ENCODE results near the gene ADAMTS15. TPM values are rescaled to one million over a fixed set of nuclear protein-coding genes. Genes with fewer than 3 reads are reported as not detected.

ADAMTS15 gene
- total and polyA plus RNA-seq, 2 donors (not counting 3 experiments of a cell fraction or from before 2014, with no cell fraction given) = 0.08 TPM; not detected in 1

DNA sequence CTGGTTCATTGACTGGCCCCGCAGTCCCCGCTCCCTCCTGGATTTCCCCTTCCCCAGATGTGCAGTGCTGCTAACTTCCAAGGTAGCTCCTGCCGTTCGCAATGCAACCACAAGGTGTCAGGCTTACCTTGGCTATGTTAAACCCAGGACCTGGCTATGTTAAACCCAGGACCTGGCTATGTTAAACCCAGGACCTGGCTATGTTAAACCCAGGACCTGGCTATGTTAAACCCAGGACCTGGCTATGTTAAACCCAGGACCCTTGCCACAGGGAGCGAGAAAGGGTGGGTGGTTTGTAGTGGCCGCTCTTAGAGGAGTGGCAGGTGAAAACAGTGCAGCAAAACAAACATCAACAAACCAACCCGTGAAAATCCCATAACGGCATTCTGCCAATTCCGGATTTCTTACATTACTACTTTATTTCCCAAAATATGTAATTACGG, 17.1 kb upstream of the ADAMTS15 start:
- POLR2A ChIA-PET = interaction anchor here (0.5 to 0.7 kb wide), 2 partner anchors 124 to 430 kb away, joined by 3 read pairs; no protein-coding TSS in a partner anchor
- intact Hi-C loops (cut with micrococcal nuclease) = loop anchor here (1.0 to 5.0 kb wide), 4 partner anchors 119 to 1243 kb away; partner anchors contain the start of genes SNX19 and ZBTB44
- H3K4me3 ChIP-seq (replicated peaks in 1 of 3; ENCODE audit: insufficient read depth in 1 of 3, low read depth in 1 of 3, low read length in 3 of 3) = no peak overlapping the region

DNA sequence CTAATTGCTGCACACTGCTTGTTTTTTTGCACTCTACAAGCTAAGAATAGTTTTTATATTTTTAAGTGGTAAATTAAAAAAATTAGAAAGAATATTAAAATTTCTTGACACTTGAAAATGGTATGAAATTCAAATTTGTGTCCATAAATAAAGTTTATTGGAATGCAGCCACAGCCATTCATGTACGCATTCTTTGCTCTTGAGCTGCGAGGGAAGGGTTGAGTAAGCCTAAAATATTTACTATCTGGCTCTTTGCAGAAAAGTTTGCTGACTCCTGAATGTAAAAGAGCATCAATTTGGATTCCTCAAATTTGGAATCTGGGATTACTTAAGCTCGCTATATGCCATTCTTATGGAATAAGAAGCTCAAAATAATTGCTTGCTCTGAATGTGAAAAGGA, 16.6 kb upstream of the ADAMTS15 start:
- POLR2A ChIA-PET = interaction anchor here (0.5 to 0.7 kb wide), 2 partner anchors 125 to 430 kb away, joined by 3 read pairs; no protein-coding TSS in a partner anchor

More for the DNA sequence above, 17.1 kb upstream of the ADAMTS15 start:
- Histone ChIP-seq H3K36me3 (ENCODE audit: control insufficient read depth in 2 of 2, extremely low read depth in 1 of 2, insufficient read depth in 2 of 2, low read length in 2 of 2) (no peaks in the 10 kb centered on the region), H3K9me3 (replicated peaks; ENCODE audit: control insufficient read depth, insufficient read depth, low read length) (no peaks in the 10 kb centered on the region), H3K27ac (ENCODE audit: insufficient read depth, low read depth, low read length) (no peak overlapping the region), H3K79me2 (ENCODE audit: control insufficient read depth, insufficient read depth, low read length) (no peaks in the 10 kb centered on the region), H3K4me2 (ENCODE audit: insufficient read depth, low read length) (no peak overlapping the region), H3K27me3 (ENCODE audit: control insufficient read depth in 2 of 2, insufficient read depth in 2 of 2, low read length in 2 of 2) (peaks cover 35 to 41% of the 10 kb centered on the region in 2 experiments), H4K20me1 (replicated peaks; ENCODE audit: control insufficient read depth, extremely low read depth, insufficient read depth, low read length) (no peaks in the 10 kb centered on the region), H3K4me1 (ENCODE audit: control insufficient read depth, extremely low read depth, insufficient read depth, low read length) (no peaks in the 10 kb centered on the region), H3K9me1 (replicated peaks; ENCODE audit: control insufficient read depth, extremely low read depth, insufficient read depth, low read length) (no peaks in the 10 kb centered on the region), H2AFZ (ENCODE audit: low read depth, low read length) (no peak overlapping the region), H3K9ac (replicated peaks; ENCODE audit: extremely low read depth, insufficient read depth, low read length) (no peak overlapping the region)
- BruUV-seq (replicated peaks) = no TSS peak
- FAIRE-seq (peak; percentile 77), DNase-seq (ENCODE audit: low read depth, low spot score) (peak; percentile 70)
- CTCF ChIA-PET = interaction anchor here (0.6 to 12.3 kb wide), 42 partner anchors 9 to 1257 kb away, joined by 3 to 464 read pairs (median 4); partner anchors contain the start of genes ADAMTS15 and SNX19
- dilution Hi-C loops (cut with MboI; ENCODE audit: extremely low pct_ligation_motif_present, low sequenced_read_pairs) = loop anchor here (25.0 kb wide), 1 partner anchor 431 kb away; no protein-coding TSS in a partner anchor
- TF ChIP-seq, protein P1, sequence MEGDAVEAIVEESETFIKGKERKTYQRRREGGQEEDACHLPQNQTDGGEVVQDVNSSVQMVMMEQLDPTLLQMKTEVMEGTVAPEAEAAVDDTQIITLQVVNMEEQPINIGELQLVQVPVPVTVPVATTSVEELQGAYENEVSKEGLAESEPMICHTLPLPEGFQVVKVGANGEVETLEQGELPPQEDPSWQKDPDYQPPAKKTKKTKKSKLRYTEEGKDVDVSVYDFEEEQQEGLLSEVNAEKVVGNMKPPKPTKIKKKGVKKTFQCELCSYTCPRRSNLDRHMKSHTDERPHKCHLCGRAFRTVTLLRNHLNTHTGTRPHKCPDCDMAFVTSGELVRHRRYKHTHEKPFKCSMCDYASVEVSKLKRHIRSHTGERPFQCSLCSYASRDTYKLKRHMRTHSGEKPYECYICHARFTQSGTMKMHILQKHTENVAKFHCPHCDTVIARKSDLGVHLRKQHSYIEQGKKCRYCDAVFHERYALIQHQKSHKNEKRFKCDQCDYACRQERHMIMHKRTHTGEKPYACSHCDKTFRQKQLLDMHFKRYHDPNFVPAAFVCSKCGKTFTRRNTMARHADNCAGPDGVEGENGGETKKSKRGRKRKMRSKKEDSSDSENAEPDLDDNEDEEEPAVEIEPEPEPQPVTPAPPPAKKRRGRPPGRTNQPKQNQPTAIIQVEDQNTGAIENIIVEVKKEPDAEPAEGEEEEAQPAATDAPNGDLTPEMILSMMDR (IDR thresholded peaks at IDR 0.05; ENCODE audit: extremely low read depth in 1 of 2, insufficient read depth in 1 of 2, low read depth in 1 of 2, low read length in 2 of 2) = peak; percentile 62 to 69
- TF ChIP-seq GATA2 (IDR thresholded peaks at IDR 0.05; ENCODE audit: insufficient read depth, insufficient read length, low read depth, low read length) = no peak

More for the DNA sequence above, 16.6 kb upstream of the ADAMTS15 start:
- Histone ChIP-seq H3K79me2 (ENCODE audit: control insufficient read depth, insufficient read depth, low read length) (no peaks in the 10 kb centered on the region), H3K9me1 (replicated peaks; ENCODE audit: control insufficient read depth, extremely low read depth, insufficient read depth, low read length) (no peaks in the 10 kb centered on the region), H3K9ac (replicated peaks; ENCODE audit: extremely low read depth, insufficient read depth, low read length) (no peak overlapping the region), H3K9me3 (replicated peaks; ENCODE audit: control insufficient read depth, insufficient read depth, low read length) (no peaks in the 10 kb centered on the region), H3K4me1 (ENCODE audit: control insufficient read depth, extremely low read depth, insufficient read depth, low read length) (no peaks in the 10 kb centered on the region), H3K4me3 (replicated peaks in 1 of 3; ENCODE audit: insufficient read depth in 1 of 3, low read depth in 1 of 3, low read length in 3 of 3) (no peak overlapping the region), H3K27me3 (ENCODE audit: control insufficient read depth in 2 of 2, insufficient read depth in 2 of 2, low read length in 2 of 2) (peaks cover 30 to 37% of the 10 kb centered on the region in 2 experiments), H3K4me2 (ENCODE audit: insufficient read depth, low read length) (no peak overlapping the region), H2AFZ (ENCODE audit: low read depth, low read length) (no peak overlapping the region), H4K20me1 (replicated peaks; ENCODE audit: control insufficient read depth, extremely low read depth, insufficient read depth, low read length) (no peaks in the 10 kb centered on the region), H3K27ac (ENCODE audit: insufficient read depth, low read depth, low read length) (no peak overlapping the region), H3K36me3 (ENCODE audit: control insufficient read depth in 2 of 2, extremely low read depth in 1 of 2, insufficient read depth in 2 of 2, low read length in 2 of 2) (no peaks in the 10 kb centered on the region)
- DNase-seq (ENCODE audit: low read depth, low spot score) (no peak), FAIRE-seq (no peak)
- TF ChIP-seq JUN (IDR thresholded peaks at IDR 0.05; ENCODE audit: borderline replicate concordance, insufficient read depth, insufficient read length, low read depth) (no peak), FOS (IDR thresholded peaks at IDR 0.05; ENCODE audit: borderline replicate concordance, insufficient read depth, low read length) (no peak), EZH2 (IDR thresholded peaks at IDR 0.05; ENCODE audit: borderline replicate concordance, low read depth, low read length, severe bottlenecking) (no peak)
- TF ChIP-seq, protein P1 (IDR thresholded peaks at IDR 0.05; ENCODE audit: extremely low read depth in 1 of 2, insufficient read depth in 1 of 2, low read depth in 1 of 2, low read length in 2 of 2) = no peak
- TF ChIP-seq, protein P2, sequence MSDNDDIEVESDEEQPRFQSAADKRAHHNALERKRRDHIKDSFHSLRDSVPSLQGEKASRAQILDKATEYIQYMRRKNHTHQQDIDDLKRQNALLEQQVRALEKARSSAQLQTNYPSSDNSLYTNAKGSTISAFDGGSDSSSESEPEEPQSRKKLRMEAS (IDR thresholded peaks at IDR 0.05; ENCODE audit: insufficient read depth, insufficient read length) = no peak
- dilution Hi-C loops (cut with MboI; ENCODE audit: extremely low pct_ligation_motif_present, low sequenced_read_pairs) (loop anchor here (25.0 kb wide), 1 partner anchor 430 kb away; no protein-coding TSS in a partner anchor), intact Hi-C loops (cut with micrococcal nuclease) (loop anchor here (1.0 to 5.0 kb wide), 4 partner anchors 120 to 1242 kb away; partner anchors contain the start of genes SNX19 and ZBTB44)
- no TSS peak for BruUV-seq (replicated peaks)
- CTCF ChIA-PET = interaction anchor here (1.0 to 12.3 kb wide), 32 partner anchors 10 to 1257 kb away, joined by 3 to 464 read pairs (median 6); partner anchors contain the start of genes ADAMTS15 and SNX19

Measured in endothelial cell of umbilical vein (primary cell).